PC-9 (cell line): Measurements from ENCODE around the gene CES5A. TPM values are rescaled to one million over a fixed set of nuclear protein-coding genes. Genes with fewer than 3 reads are reported as not detected.
"Not testable (repeated sequence)": the region's sequence is repeated elsewhere in the genome, so short reads cannot be mapped to it uniquely, and the experiment has no call there.

Source experiments
- BruUV-seq: library from RNA; stranded (reverse); fragments of 400-500 nt; replicated peaks from 2 replicates; lab custom pipeline; 2021; lab: Mats Ljungman, UMichigan
- CTCF ChIA-PET: fragments of 300-600 bp; sonication (Branson Sonifier 250); formaldehyde crosslinking; loops from one replicate; lab custom pipeline; 2022; ENCODE audit warnings: antibody characterized with exemption; lab: Charles Lee
- POLR2A ChIA-PET: fragments of 300-600 bp; sonication (Branson Sonifier 250); formaldehyde crosslinking; loops from one replicate; lab custom pipeline; 2022; ENCODE audit warnings: antibody characterized with exemption; ENCODE audit not compliant: unreplicated experiment; lab: Charles Lee
- DNase-seq, 2 experiments: peaks; one replicate each; pipeline versions ENCODE4 v3.0.0 to v3.0.0-alpha.2; 2015 to 2022; ENCODE audit warnings: mixed read lengths in 1 of 2
- H2AFZ ChIP-seq: fragments of 200-600 bp; sonication (generic); 2 replicates; pipeline ENCODE4 v1.8.1; 2017; ENCODE audit warnings: antibody characterized with exemption
- H3F3A ChIP-seq: fragments of 200-600 bp; sonication (generic); 2 replicates; pipeline ENCODE4 v1.8.1; 2017; ENCODE audit warnings: antibody characterized with exemption, mild to moderate bottlenecking, low read depth; ENCODE audit not compliant: insufficient read depth
- H3K27ac ChIP-seq: fragments of 200-600 bp; sonication (generic); 2 replicates; pipeline ENCODE4 v1.6.1; 2016; ENCODE audit warnings: mixed run types
- H3K27me3 ChIP-seq: fragments of 200-600 bp; sonication (generic); 2 replicates; pipeline ENCODE4 v1.6.1; 2016; ENCODE audit warnings: low read depth, mixed run types; ENCODE audit not compliant: insufficient read depth
- H3K36me3 ChIP-seq: fragments of 200-600 bp; sonication (generic); 2 replicates; pipeline ENCODE4 v1.6.1; 2016; ENCODE audit warnings: low read depth, mixed run types
- H3K4me1 ChIP-seq: fragments of 200-600 bp; sonication (generic); replicated peaks from 2 replicates; pipeline ENCODE4 v1.6.1; 2016; ENCODE audit warnings: mixed run types; ENCODE audit not compliant: insufficient read depth
- H3K4me2 ChIP-seq: fragments of 200-600 bp; sonication (generic); 2 replicates; pipeline ENCODE4 v1.6.1; 2017; ENCODE audit warnings: mixed run types
- H3K4me3 ChIP-seq: fragments of 200-600 bp; sonication (generic); 2 replicates; pipeline ENCODE4 v1.6.1; 2016; ENCODE audit warnings: mixed run types
- H3K79me2 ChIP-seq: fragments of 200-600 bp; sonication (generic); 2 replicates; pipeline ENCODE4 v1.6.1; 2017; ENCODE audit warnings: low read depth, mixed run types
- H3K9me2 ChIP-seq: fragments of 200-600 bp; sonication (generic); 2 replicates; pipeline ENCODE4 v1.8.1; 2017; ENCODE audit warnings: mild to moderate bottlenecking; ENCODE audit not compliant: insufficient read depth
- H3K9me3 ChIP-seq: fragments of 200-600 bp; sonication (generic); 2 replicates; pipeline ENCODE4 v1.8.1; 2016; ENCODE audit warnings: low read depth; ENCODE audit not compliant: insufficient read depth
- H4K20me1 ChIP-seq: fragments of 200-600 bp; sonication (generic); 2 replicates; pipeline ENCODE4 v1.8.1; 2017; ENCODE audit not compliant: insufficient read depth
- CTCF ChIP-seq: fragments of 200-600 bp; sonication (generic); conservative IDR thresholded peaks from 2 replicates; pipeline ENCODE4 v1.6.1; 2017; ENCODE audit warnings: mixed run types, antibody characterized with exemption, mild to moderate bottlenecking, moderate library complexity
- EZH2 ChIP-seq: fragments of 200-600 bp; sonication (generic); IDR thresholded peaks from 2 replicates; pipeline ENCODE4 v1.8.0; 2017; ENCODE audit warnings: antibody characterized with exemption, low read depth
- intact Hi-C: fragments of 100-400 bp; cut with micrococcal nuclease; formaldehyde crosslinking; loops from one replicate; pipeline ENCODE4 v1.10.0; 2022; ENCODE audit not compliant: unreplicated experiment
- total RNA-seq: library from RNA; stranded (reverse); gene quantifications from 2 replicates; pipeline ENCODE4 v1.2.3, GENCODE V29; 2021

Gene CES5A
- total RNA-seq, 1 experiment from 2014 or later: not detected

GRCh38 chr16:55830658-55831294 lies 44.4 kb downstream of the CES5A start:
- H3K4me1 ChIP-seq: peaks cover 16% of the 10 kb centered on the region
- H3K9me2 ChIP-seq: no peaks in the 10 kb centered on the region
- H4K20me1 ChIP-seq: no peaks in the 10 kb centered on the region
- no peaks in the 10 kb centered on the region for H3K27me3 ChIP-seq
- no peaks in the 10 kb centered on the region for H3K79me2 ChIP-seq
- no peak for DNase-seq
- no peaks in the 10 kb centered on the region for H3K36me3 ChIP-seq
- no peak overlapping the region for H3K27ac ChIP-seq
- no peaks in the 10 kb centered on the region for H3K9me3 ChIP-seq
- intact Hi-C loops: loop anchor here (5.0 to 10.0 kb wide), 2 partner anchors 76 to 358 kb away; no protein-coding TSS in a partner anchor
- H3F3A ChIP-seq: peaks cover 3% of the 10 kb centered on the region
- no peak overlapping the region for H3K4me3 ChIP-seq
- H2AFZ ChIP-seq: no peak overlapping the region
- no peak overlapping the region for H3K4me2 ChIP-seq
- CTCF ChIA-PET: interaction anchor here (0.7 kb wide), 1 partner anchor 155 kb away, joined by 6 read pairs; no protein-coding TSS in a partner anchor
- POLR2A ChIA-PET: no interaction called here
- no TSS peak for BruUV-seq
- TF ChIP-seq CTCF (no peak), EZH2 (no peak)

- H3K27me3 ChIP-seq, H2AFZ ChIP-seq, H3F3A ChIP-seq, BruUV-seq, intact Hi-C loops, H3K36me3 ChIP-seq, H3K4me3 ChIP-seq, H3K9me3 ChIP-seq, H3K4me1 ChIP-seq, DNase-seq, POLR2A ChIA-PET, H4K20me1 ChIP-seq, H3K9me2 ChIP-seq, H3K79me2 ChIP-seq, H3K4me2 ChIP-seq, H3K27ac ChIP-seq: not testable (repeated sequence)
- CTCF ChIA-PET: interaction anchor here (0.6 kb wide), 1 partner anchor 873 kb away, joined by 9 read pairs; no protein-coding TSS in a partner anchor
Observed at GRCh38 chr16:55829232-55829631, 45.9 kb downstream of the CES5A start.

- peaks cover 10% of the 10 kb centered on the region; the same call in 1 of the 2 replicates for H3K4me1 ChIP-seq
- no peak for DNase-seq
- no peaks in the 10 kb centered on the region for H3K9me3 ChIP-seq
- intact Hi-C loops: no loop called here
- peaks cover 6% of the 10 kb centered on the region; the same call in 1 of the 2 replicates for H3K27me3 ChIP-seq
- H4K20me1 ChIP-seq: no peaks in the 10 kb centered on the region
- no peak for TF ChIP-seq CTCF
- no peak for TF ChIP-seq EZH2
- CTCF ChIA-PET: no interaction called here
- no peaks in the 10 kb centered on the region for H3K36me3 ChIP-seq
- no peaks in the 10 kb centered on the region; the same call in 1 of the 2 replicates for H3F3A ChIP-seq
- POLR2A ChIA-PET: no interaction called here
- H3K4me3 ChIP-seq: no peak overlapping the region
- no peak overlapping the region for H3K27ac ChIP-seq
- H2AFZ ChIP-seq: no peak overlapping the region
- no peak overlapping the region for H3K4me2 ChIP-seq
- no peaks in the 10 kb centered on the region for H3K9me2 ChIP-seq
- BruUV-seq: no TSS peak
- no peaks in the 10 kb centered on the region for H3K79me2 ChIP-seq
Observed at GRCh38 chr16:55828680-55829079, 46.5 kb downstream of the CES5A start.
